Measurements from ENCODE around the gene P2RX6.
"Not testable (repeated sequence)": the region's sequence is repeated elsewhere in the genome, so short reads cannot be mapped to it uniquely, and the experiment has no call there.

GRCh38 chr22:21039158-21039557, 24.2 kb downstream of the P2RX6 start:
- TF ChIP-seq CTCF (IDR thresholded peaks at IDR 0.05 in 2 of 3, conservative IDR thresholded peaks at IDR 0.05 in 1 of 3; ENCODE audit: insufficient read depth in 2 of 3, low read depth in 1 of 3, low read length in 3 of 3); NCOA1 (IDR thresholded peaks at IDR 0.05; ENCODE audit: low read depth); KAT8 (IDR thresholded peaks at IDR 0.05; ENCODE audit: low read depth); ZC3H8 (IDR thresholded peaks at IDR 0.05); PATZ1 (CRISPR knock-in tag; IDR thresholded peaks at IDR 0.05; ENCODE audit: borderline replicate concordance): not testable (repeated sequence)

Data from K562 (cell line).